ENCODE data around the gene INSL4. TPM values are rescaled to one million over a fixed set of nuclear protein-coding genes. Genes with fewer than 3 reads are reported as not detected.
A peak's percentile ranks its signal among the peaks of the same experiment; 100 is the strongest.

INSL4 gene
- total RNA-seq: not detected

GRCh38 chr9:5231212-5231611 is at the start of gene INSL4:
INSL4 (plus strand) TSS chr9:5231419; CDS start chr9:5231524, 105 bp downstream.
- no peak for TF ChIP-seq POLR2AphosphoS5 (IDR thresholded peaks at IDR 0.05)
- no peak for TF ChIP-seq POLR2A (IDR thresholded peaks at IDR 0.05)
- TF ChIP-seq EP300 (IDR thresholded peaks at IDR 0.05): no peak
- TF ChIP-seq, protein P1, sequence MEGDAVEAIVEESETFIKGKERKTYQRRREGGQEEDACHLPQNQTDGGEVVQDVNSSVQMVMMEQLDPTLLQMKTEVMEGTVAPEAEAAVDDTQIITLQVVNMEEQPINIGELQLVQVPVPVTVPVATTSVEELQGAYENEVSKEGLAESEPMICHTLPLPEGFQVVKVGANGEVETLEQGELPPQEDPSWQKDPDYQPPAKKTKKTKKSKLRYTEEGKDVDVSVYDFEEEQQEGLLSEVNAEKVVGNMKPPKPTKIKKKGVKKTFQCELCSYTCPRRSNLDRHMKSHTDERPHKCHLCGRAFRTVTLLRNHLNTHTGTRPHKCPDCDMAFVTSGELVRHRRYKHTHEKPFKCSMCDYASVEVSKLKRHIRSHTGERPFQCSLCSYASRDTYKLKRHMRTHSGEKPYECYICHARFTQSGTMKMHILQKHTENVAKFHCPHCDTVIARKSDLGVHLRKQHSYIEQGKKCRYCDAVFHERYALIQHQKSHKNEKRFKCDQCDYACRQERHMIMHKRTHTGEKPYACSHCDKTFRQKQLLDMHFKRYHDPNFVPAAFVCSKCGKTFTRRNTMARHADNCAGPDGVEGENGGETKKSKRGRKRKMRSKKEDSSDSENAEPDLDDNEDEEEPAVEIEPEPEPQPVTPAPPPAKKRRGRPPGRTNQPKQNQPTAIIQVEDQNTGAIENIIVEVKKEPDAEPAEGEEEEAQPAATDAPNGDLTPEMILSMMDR (IDR thresholded peaks at IDR 0.05): no peak
- H3K27me3 ChIP-seq: peaks cover 3% of the 10 kb centered on the region
- H3K4me3 ChIP-seq: no peak within 1 kb of the TSS
- H3K9me3 ChIP-seq: peaks cover 0 to 5% (median 0%) of the 10 kb centered on the region in 3 donors
- ATAC-seq: no peak
- no peaks in the 10 kb centered on the region for H3K36me3 ChIP-seq
- H3K27ac ChIP-seq: no peak within 1 kb of the TSS
- WGBS, 2 donors (ENCODE audit: low coverage in 1 of 2): 94 to 95% methylated on average over 2 of the region's 2 CpGs
- no peaks in the 10 kb centered on the region for H3K4me1 ChIP-seq

DNA sequence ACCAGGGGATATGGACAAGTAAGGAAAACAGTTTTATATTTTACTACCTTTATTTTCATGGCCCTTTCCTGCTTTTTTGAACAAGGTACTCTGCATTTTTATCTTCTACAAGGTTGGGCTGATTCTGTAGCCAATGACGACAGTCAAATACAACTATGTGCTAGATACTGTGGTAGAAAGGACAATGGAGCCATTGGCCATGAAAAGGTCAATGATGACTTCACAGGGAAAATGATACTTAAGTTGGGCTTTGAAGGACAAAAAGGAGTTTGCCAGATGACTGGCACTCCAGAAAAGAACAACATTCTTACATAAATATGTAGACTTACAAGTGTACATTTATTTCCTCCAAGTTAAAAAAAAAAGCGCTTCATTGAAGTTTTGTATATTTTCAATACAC is 46.4 kb upstream of the INSL4 start:
- Histone ChIP-seq H3K36me3 (no peaks in the 10 kb centered on the region), H3K4me1 (no peaks in the 10 kb centered on the region), H3K27me3 (peaks cover 9% of the 10 kb centered on the region), H3K9me3 (no peaks in the 10 kb centered on the region), H3K27ac (no peak overlapping the region), H3K4me3 (no peak overlapping the region)
- TF ChIP-seq, protein P1 (IDR thresholded peaks at IDR 0.05): no peak
- TF ChIP-seq POLR2AphosphoS5 (IDR thresholded peaks at IDR 0.05): no peak
- 92 to 95% methylated on average over 2 of the region's 2 CpGs for WGBS, 2 donors (ENCODE audit: low coverage in 1 of 2)
- ATAC-seq: no peak

- no peak within 1 kb of the TSS for H3K4me3 ChIP-seq
- 85 to 91% methylated on average over 13 of the region's 44 CpGs for WGBS, 2 donors (ENCODE audit: low coverage in 1 of 2)
- TF ChIP-seq EP300 (IDR thresholded peaks at IDR 0.05) (no peak), POLR2A (IDR thresholded peaks at IDR 0.05) (no peak), POLR2AphosphoS5 (IDR thresholded peaks at IDR 0.05) (no peak)
- TF ChIP-seq, protein P1 (IDR thresholded peaks at IDR 0.05): no peak
These were observed 45.9 kb upstream of the INSL4 start, which contains the start of gene INSL6 for GRCh38 chr9:5185220-5185840. INSL6 (minus strand) TSS chr9:5185639; CDS start chr9:5185602, 37 bp downstream.

DNA sequence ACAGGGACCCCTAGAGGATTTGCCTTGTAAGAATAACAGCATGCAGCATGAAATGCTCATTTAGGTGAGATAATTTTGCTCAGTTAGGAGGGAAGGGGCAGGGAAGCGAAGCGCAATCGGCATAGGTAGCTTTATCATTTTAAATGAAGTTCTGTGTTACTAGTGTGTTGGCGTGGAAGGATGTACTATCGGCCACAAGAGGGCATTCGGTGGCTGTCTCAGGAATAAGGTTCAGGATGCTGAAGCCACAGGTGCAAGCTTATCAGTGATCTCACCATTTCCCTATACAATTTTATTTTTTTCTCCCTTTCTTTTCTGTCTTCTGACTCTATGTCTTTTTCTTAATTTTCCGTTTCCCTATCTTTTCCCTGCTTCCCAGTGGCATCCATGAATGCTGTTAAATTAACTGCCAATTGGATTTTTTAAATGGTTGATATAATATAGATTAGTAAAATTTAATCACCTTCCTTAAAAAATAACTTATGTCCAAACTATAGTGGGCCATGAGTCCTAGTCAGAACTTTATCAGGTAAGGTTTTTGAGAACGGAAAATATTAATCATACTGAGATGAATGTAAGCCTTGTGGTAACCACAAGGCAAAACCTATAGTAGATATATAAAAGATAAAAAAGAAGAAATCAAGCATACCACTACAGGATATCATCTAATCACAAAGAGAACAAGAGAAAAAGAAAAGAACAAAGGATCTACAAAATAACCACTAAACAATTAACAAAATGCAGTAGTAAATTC is 44.6 kb upstream of the INSL4 start:
- ATAC-seq: no peak
- TF ChIP-seq, protein P1 (IDR thresholded peaks at IDR 0.05): peak; percentile 18 to 64 (median 39)
- no peak for TF ChIP-seq POLR2A (IDR thresholded peaks at IDR 0.05)
- no peak overlapping the region for H3K27ac ChIP-seq
- no peaks in the 10 kb centered on the region for H3K9me3 ChIP-seq
- no peak overlapping the region for H3K4me3 ChIP-seq
- H3K36me3 ChIP-seq: no peaks in the 10 kb centered on the region
- 27 to 40% methylated on average over 7 to 8 of the region's 8 CpGs for WGBS, 2 donors (ENCODE audit: low coverage in 1 of 2)
- H3K4me1 ChIP-seq: no peaks in the 10 kb centered on the region
- H3K27me3 ChIP-seq: peaks cover 9% of the 10 kb centered on the region

More at GRCh38 chr9:5185220-5185840, 45.9 kb upstream of the INSL4 start, which contains the start of gene INSL6:
- peaks cover 9% of the 10 kb centered on the region for H3K27me3 ChIP-seq
- no peak for ATAC-seq
- H3K27ac ChIP-seq: no peak within 1 kb of the TSS
- H3K4me1 ChIP-seq: no peaks in the 10 kb centered on the region
- H3K36me3 ChIP-seq: no peaks in the 10 kb centered on the region
- no peaks in the 10 kb centered on the region for H3K9me3 ChIP-seq

All from gastroesophageal sphincter (tissue), 4 donors.